GM12878 (cell line): ENCODE measurements around the gene PISD. TPM values are rescaled to one million over a fixed set of nuclear protein-coding genes. Genes with fewer than 3 reads are reported as not detected.

Experiments
- ATAC-seq: fragments of 200-7000 bp; cut with Tn5 transposase; 3 replicates; pipeline ENCODE4 v1.9.1; 2020; ENCODE audit warnings: mild to moderate bottlenecking, moderate library complexity
- BruUV-seq: library from RNA; stranded (reverse); fragments of 400-500 nt; replicated peaks from 2 replicates; lab custom pipeline; 2021; lab: Mats Ljungman, UMichigan
- CTCF ChIA-PET: fragments of 300-600 bp; sonication (Branson Sonifier 250); formaldehyde crosslinking; extraction: SDS; loops from one replicate; lab custom pipeline; 2021; ENCODE audit warnings: inconsistent platforms; lab: Yijun Ruan, JAX
- POLR2A ChIA-PET: fragments of 350-600 bp; formaldehyde crosslinking; extraction: SDS; loops from one replicate; lab custom pipeline; 2021; ENCODE audit warnings: inconsistent platforms; lab: Charles Lee
- RAD21 ChIA-PET: fragments of 300-600 bp; sonication (Branson Sonifier 250); formaldehyde crosslinking; loops from one replicate; lab custom pipeline; 2023; ENCODE audit warnings: antibody characterized with exemption; ENCODE audit not compliant: unreplicated experiment; lab: Charles Lee
- SMC1A ChIA-PET: fragments of 300-600 bp; sonication (Branson Sonifier 250); formaldehyde crosslinking; loops from one replicate; lab custom pipeline; 2023; ENCODE audit not compliant: unreplicated experiment, uncharacterized antibody; lab: Charles Lee
- DNase-seq: peaks from one replicate; pipeline ENCODE4 v3.0.0-alpha.2; 2011; ENCODE audit warnings: low read depth, low spot score
- FAIRE-seq: peaks from 3 replicates; lab custom pipeline; 2011; peaks lifted over from hg19 to GRCh38; lab: Jason Lieb, UNC
- H2AFZ ChIP-seq: 2 replicates; pipeline ENCODE4 v1.6.0; 2011; ENCODE audit warnings: low read depth, low read length, control low read depth; ENCODE audit not compliant: control insufficient read depth
- H3K27ac ChIP-seq: 2 replicates; pipeline ENCODE4 v1.5.1; 2011; ENCODE audit warnings: control low read depth; ENCODE audit not compliant: control insufficient read depth, insufficient read depth
- H3K27me3 ChIP-seq, 2 experiments: replicated peaks in 1 of 2; 2 replicates each; pipeline versions ENCODE4 v1.6.0 to v1.6.1; 2011; ENCODE audit warnings: low read length in 1 of 2; ENCODE audit not compliant: control insufficient read depth in 2 of 2, insufficient read depth in 2 of 2
- H3K36me3 ChIP-seq, 2 experiments: 2 replicates each; pipeline ENCODE4 v1.5.1; 2011; ENCODE audit warnings: low read length in 1 of 2; ENCODE audit not compliant: control insufficient read depth in 2 of 2, insufficient read depth in 2 of 2
- H3K4me1 ChIP-seq: 2 replicates; pipeline ENCODE4 v1.6.1; 2011; ENCODE audit warnings: mild to moderate bottlenecking, low read length, moderate library complexity, mixed read lengths; ENCODE audit not compliant: control insufficient read depth, insufficient read depth
- H3K4me2 ChIP-seq: 2 replicates; pipeline ENCODE4 v1.6.0; 2011; ENCODE audit warnings: control low read depth; ENCODE audit not compliant: control insufficient read depth, insufficient read depth
- H3K4me3 ChIP-seq: fragments of 200-600 bp; sonication (generic); 2 replicates; pipeline ENCODE4 v1.5.1; 2016
- H3K79me2 ChIP-seq: 2 replicates; pipeline ENCODE4 v1.6.0; 2011; ENCODE audit warnings: low read length; ENCODE audit not compliant: control insufficient read depth, insufficient read depth
- H3K9ac ChIP-seq: 2 replicates; pipeline ENCODE4 v1.8.0; 2011; ENCODE audit warnings: low read length, control low read depth, mixed read lengths; ENCODE audit not compliant: control insufficient read depth, insufficient read depth
- H3K9me3 ChIP-seq: replicated peaks from 3 replicates; pipeline ENCODE4 v1.5.1; 2011; ENCODE audit warnings: mild to moderate bottlenecking, low read length; ENCODE audit not compliant: control insufficient read depth, insufficient read depth
- H4K20me1 ChIP-seq: 2 replicates; pipeline ENCODE4 v1.6.0; 2011; ENCODE audit not compliant: control insufficient read depth, insufficient read depth
- HDAC2 ChIP-seq: fragments of 200-600 bp; sonication (generic); IDR thresholded peaks from 2 replicates; pipeline ENCODE4 v1.6.1; 2017
- JUND ChIP-seq: IDR thresholded peaks from 2 replicates; pipeline ENCODE4 v1.6.1; 2012; ENCODE audit warnings: low read depth, mild to moderate bottlenecking, low read length, improper control_type of control experiment, moderate library complexity
- POLR2A ChIP-seq: IDR thresholded peaks from 2 replicates; pipeline ENCODE4 v1.6.1; 2011; ENCODE audit warnings: low read depth, mild to moderate bottlenecking, low read length
- WGBS: methylation state at CpG from one replicate; pipeline ENCODE4 v1.1.6; 2016; ENCODE audit warnings: low lambda C conversion rate; ENCODE audit not compliant: insufficient replicate concordance, insufficient coverage; ENCODE audit errors: missing lambda C conversion rate; 5-methylcytosine and 5-hydroxymethylcytosine counted together
- in situ Hi-C: fragments of 300-500 bp; cut with MboI; formaldehyde crosslinking; loops from 9 replicates; pipeline ENCODE4 v1.14.3; 2018; ENCODE audit warnings: mixed read lengths
- intact Hi-C: fragments of 100-400 bp; cut with micrococcal nuclease; formaldehyde crosslinking; loops from one replicate; pipeline ENCODE4 v1.14.2; 2022; ENCODE audit not compliant: unreplicated experiment
- polyA plus RNA-seq, 11 experiments: library from polyadenylated mRNA; depleted of rRNA in 4 of 11; unstranded in 6 of 11; stranded (reverse) in 5 of 11; fragments of >200 nt; fragmentation: Nextera tagmentation in 4 of 11; fragmentation: Illumina TruSeq in 1 of 11; extraction: Ambion mirVana in 4 of 11; extraction: Trizol in 1 of 11; gene quantifications; 1 replicate in 1 of 11; 2 replicates in 10 of 11; pipeline versions ENCODE4 v1.2.1 to v1.2.3, GENCODE V29; 2011 to 2016; ENCODE audit warnings: inconsistent platforms in 2 of 11, missing spikeins in 2 of 11, low read depth in 1 of 11
- total RNA-seq, 4 experiments: library from RNA; depleted of rRNA in 3 of 4; stranded (reverse); fragments of >200 nt in 3 of 4; fragmentation: Illumina TruSeq in 1 of 4; extraction: Trizol in 1 of 4; gene quantifications; 2 replicates each; pipeline versions ENCODE4 v1.2.1 to v1.2.3, GENCODE V29; 2013 to 2021

PISD gene
- total and polyA plus RNA-seq, 10 of the 15 experiments (the other 5 are each of a cell fraction or from before 2014, with no cell fraction given): 25.8 to 62.7 (median 45.8) TPM

DNA sequence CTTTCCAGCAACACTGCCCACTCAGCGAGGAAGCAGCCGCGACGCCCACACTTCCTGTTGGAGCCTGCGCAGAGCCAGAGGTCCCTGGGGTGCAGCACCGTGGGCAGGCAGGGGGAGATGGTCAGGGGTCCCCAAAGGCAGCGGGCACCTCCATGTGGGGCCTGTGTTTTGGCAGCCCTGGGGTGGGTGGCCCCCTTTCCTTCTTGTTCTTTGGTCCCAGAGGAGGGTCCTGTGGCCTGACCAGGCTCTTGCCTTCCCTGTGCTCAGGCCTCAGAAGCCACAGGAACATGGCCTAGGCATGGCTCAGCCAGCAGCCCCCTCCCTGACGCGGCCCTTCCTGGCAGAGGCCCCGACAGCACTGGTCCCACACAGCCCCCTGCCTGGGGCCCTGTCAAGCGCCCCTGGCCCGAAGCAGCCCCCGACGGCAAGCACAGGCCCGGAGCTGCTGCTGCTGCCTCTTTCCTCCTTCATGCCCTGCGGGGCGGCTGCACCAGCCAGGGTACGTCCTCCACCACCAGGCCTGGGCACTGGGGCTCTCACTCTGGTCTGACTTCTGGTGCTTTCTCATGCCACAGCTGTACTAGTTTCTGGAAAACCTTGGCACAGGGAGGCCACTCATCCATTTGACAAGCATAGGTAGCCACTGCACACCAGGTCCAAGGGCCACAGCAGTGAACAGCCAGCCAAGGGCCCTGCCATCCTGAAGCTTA is 47.1 kb downstream of the PISD start:
- in situ Hi-C loops: no loop called here
- CTCF ChIA-PET: interaction anchor here (0.5 to 1.6 kb wide), 3 partner anchors 19 to 26 kb away, joined by 3 to 5 read pairs (median 4); no protein-coding TSS in a partner anchor
- Histone ChIP-seq H3K27ac (no peak overlapping the region), H3K79me2 (no peaks in the 10 kb centered on the region), H4K20me1 (no peaks in the 10 kb centered on the region), H3K4me3 (no peak overlapping the region), H2AFZ (no peak overlapping the region), H3K9ac (no peak overlapping the region), H3K9me3 (no peaks in the 10 kb centered on the region), H3K4me2 (no peak overlapping the region), H3K36me3 (peaks cover 25 to 32% of the 10 kb centered on the region in 2 experiments; a peak in 3 of 4 replicates), H3K4me1 (peaks cover 16% of the 10 kb centered on the region), H3K27me3 (no peaks in the 10 kb centered on the region)
- SMC1A ChIA-PET: no interaction called here
- no peak for FAIRE-seq
- DNase-seq: no peak
- intact Hi-C loops: no loop called here
- POLR2A ChIA-PET: no interaction called here
- 63% methylated on average over 17 of the region's 18 CpGs for WGBS
- BruUV-seq: no TSS peak
- TF ChIP-seq POLR2A (peak; percentile 67), JUND (no peak)
- RAD21 ChIA-PET: interaction anchor here (1.1 kb wide), 1 partner anchor 163 kb away, joined by 3 read pairs; no protein-coding TSS in a partner anchor
- no peak for ATAC-seq

DNA sequence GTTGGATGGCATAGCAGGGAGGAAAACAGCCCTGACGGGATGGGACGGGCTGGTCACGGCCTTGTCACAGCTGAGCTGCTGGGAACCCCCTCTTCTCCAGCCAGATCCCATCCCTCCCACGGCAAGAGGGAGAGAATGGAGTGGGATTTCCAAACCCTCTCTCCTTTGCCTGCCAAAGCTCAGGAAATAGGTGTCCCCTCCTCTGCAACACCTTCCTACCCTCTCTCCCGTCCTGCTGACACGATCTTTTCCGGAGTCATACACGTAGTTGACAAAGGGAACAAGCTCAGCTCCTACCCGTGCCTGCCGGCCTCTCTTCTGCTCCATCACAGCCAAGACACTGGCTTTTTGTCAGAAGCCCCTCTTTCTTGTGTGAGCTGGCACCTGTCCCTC is 48.1 kb downstream of the PISD start:
- intact Hi-C loops (no loop called here), in situ Hi-C loops (no loop called here)
- no peak overlapping the region for H3K27ac ChIP-seq
- H3K9ac ChIP-seq: no peak overlapping the region
- POLR2A ChIA-PET: interaction anchor here (0.6 kb wide), 1 partner anchor 50 kb away, joined by 3 read pairs; no protein-coding TSS in a partner anchor
- BruUV-seq: no TSS peak
- no peak overlapping the region for H2AFZ ChIP-seq
- ATAC-seq (no peak), FAIRE-seq (no peak), DNase-seq (no peak)
- peaks cover 16 to 23% of the 10 kb centered on the region in 2 experiments; a peak in 3 of 4 replicates for H3K36me3 ChIP-seq
- RAD21 ChIA-PET: interaction anchor here (1.1 kb wide), 1 partner anchor 162 kb away, joined by 3 read pairs; no protein-coding TSS in a partner anchor
- H3K4me1 ChIP-seq: peaks cover 16% of the 10 kb centered on the region
- WGBS: 89% methylated on average over 10 of the region's 10 CpGs
- H4K20me1 ChIP-seq: no peaks in the 10 kb centered on the region
- no peaks in the 10 kb centered on the region for H3K9me3 ChIP-seq
- H3K27me3 ChIP-seq: no peaks in the 10 kb centered on the region
- no peaks in the 10 kb centered on the region for H3K79me2 ChIP-seq
- SMC1A ChIA-PET: interaction anchor here (1.1 kb wide), 1 partner anchor 52 kb away, joined by 3 read pairs; no protein-coding TSS in a partner anchor
- H3K4me2 ChIP-seq: no peak overlapping the region
- no peak overlapping the region for H3K4me3 ChIP-seq
- 0 out of 2 replicates have a peak, but pooled peaks have one; percentile 44 for TF ChIP-seq POLR2A
- TF ChIP-seq HDAC2: no peak
- CTCF ChIA-PET: interaction anchor here (1.6 kb wide), 1 partner anchor 20 kb away, joined by 4 read pairs; no protein-coding TSS in a partner anchor
